Stimulated activated CD4-positive, alpha-beta T cell treated with anti-CD3 and anti-CD28 coated beads, TNF-alpha, amount 100 ng/mL, for 1 hour (primary cell): ENCODE measurements around the gene VPS39.

Experiments used
- DNase-seq, 3 donors: peaks; one replicate each; pipeline ENCODE4 v3.0.0-alpha.2; 2020; ENCODE audit warnings: low read depth in 3 of 3, low spot score in 1 of 3

The VPS39 gene

GRCh38 chr15:42145546-42146455 lies 62.3 kb downstream of the VPS39 start:
- DNase-seq, result no peak

- DNase-seq, result no peak
Observed at GRCh38 chr15:42144841-42145375, 63.2 kb downstream of the VPS39 start.

- no peak for DNase-seq
Observed at GRCh38 chr15:42143866-42144625, 64.1 kb downstream of the VPS39 start.

- DNase-seq, result no peak
Observed at GRCh38 chr15:42143356-42143755, 64.7 kb downstream of the VPS39 start.

- no peak for DNase-seq
Observed at GRCh38 chr15:42141795-42142667, 66.1 kb downstream of the VPS39 start.

- no peak for DNase-seq
Observed at GRCh38 chr15:42141246-42141645, 66.9 kb downstream of the VPS39 start.

GRCh38 chr15:42140383-42141070 lies 67.6 kb downstream of the VPS39 start:
- DNase-seq, result no peak

- no peak for DNase-seq
Observed at GRCh38 chr15:42139596-42139995, 68.5 kb downstream of the VPS39 start.

GRCh38 chr15:42138968-42139386 lies 69.1 kb downstream of the VPS39 start:
- no peak for DNase-seq

GRCh38 chr15:42138411-42138810 lies 69.7 kb downstream of the VPS39 start:
- no peak for DNase-seq

GRCh38 chr15:42137461-42138261 lies 70.4 kb downstream of the VPS39 start:
- no peak for DNase-seq

GRCh38 chr15:42136513-42136912 lies 71.6 kb downstream of the VPS39 start:
- DNase-seq, result no peak

GRCh38 chr15:42135351-42135750 lies 72.8 kb downstream of the VPS39 start:
- DNase-seq, result no peak

- no peak for DNase-seq
Observed at GRCh38 chr15:42134617-42135245, 73.4 kb downstream of the VPS39 start.

- DNase-seq, result peak in 2 of 3 donors; percentile 5 to 27
Observed at GRCh38 chr15:42133886-42134502, 74.1 kb downstream of the VPS39 start.

- DNase-seq, result no peak
Observed at GRCh38 chr15:42133356-42133755, 74.7 kb downstream of the VPS39 start.

GRCh38 chr15:42131826-42132806 lies 76.0 kb downstream of the VPS39 start:
- DNase-seq, result no peak
